Large intestine (tissue), 3 donors: ENCODE results near the gene WLS. TPM values are rescaled to one million over a fixed set of nuclear protein-coding genes. Genes with fewer than 3 reads are reported as not detected.

Source experiments
- DNase-seq, 2 donors: peaks; one replicate each; pipeline versions ENCODE4 v3.0.0 to v3.0.0-alpha.2; 2013
- H3K27ac ChIP-seq: one replicate; pipeline ENCODE4 v1.5.1; 2013; ENCODE audit warnings: low read length
- H3K27me3 ChIP-seq: 2 replicates; pipeline ENCODE4 v1.6.1; 2013; ENCODE audit warnings: low read length; ENCODE audit not compliant: control insufficient read depth, insufficient read depth
- H3K36me3 ChIP-seq: 2 replicates; pipeline ENCODE4 v1.6.1; 2013; ENCODE audit warnings: low read length; ENCODE audit not compliant: control insufficient read depth, insufficient read depth
- H3K4me1 ChIP-seq: one replicate; pipeline ENCODE4 v1.6.1; 2013; ENCODE audit warnings: low read length; ENCODE audit not compliant: control insufficient read depth, insufficient read depth
- H3K4me3 ChIP-seq: one replicate; pipeline ENCODE4 v1.5.1; 2013; ENCODE audit warnings: low read length
- H3K9me3 ChIP-seq: one replicate; pipeline ENCODE4 v1.6.1; 2013; ENCODE audit warnings: mild to moderate bottlenecking, low read depth, low read length, moderate library complexity; ENCODE audit not compliant: control insufficient read depth
- WGBS: methylation state at CpG from one replicate; pipeline ENCODE4 v1.1.5; 2013; ENCODE audit warnings: low lambda C conversion rate; ENCODE audit not compliant: insufficient coverage; 5-methylcytosine and 5-hydroxymethylcytosine counted together
- polyA plus RNA-seq: library from polyadenylated mRNA; unstranded; fragments of 120-200 nt; gene quantifications from one replicate; pipeline ENCODE4 v1.2.1, GENCODE V29; 2013

Gene WLS
- polyA plus RNA-seq, 1 donor, result 63.3 TPM

DNA sequence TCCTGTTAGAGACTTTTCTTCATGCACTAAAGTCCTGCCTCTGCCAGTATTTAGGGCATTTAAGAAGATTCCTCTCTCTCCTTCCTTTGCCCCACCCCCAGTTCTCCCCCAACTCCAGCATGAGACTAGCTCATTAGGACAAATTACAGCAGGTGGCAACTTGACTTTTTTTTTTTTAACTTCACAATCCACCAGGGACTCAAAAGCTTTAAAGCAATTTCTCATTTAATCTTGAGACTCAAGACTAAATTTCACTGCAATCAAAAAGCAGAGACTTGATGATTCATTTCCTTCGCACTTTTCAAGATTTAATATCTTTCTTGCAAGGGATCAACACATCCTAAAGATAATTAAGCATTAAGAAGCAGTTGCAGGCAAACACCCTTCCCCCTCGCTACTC, 74.9 kb downstream of the WLS start:
- DNase-seq, result no peak
- Histone ChIP-seq H3K36me3 (peaks cover 21% of the 10 kb centered on the region), H3K4me1 (no peaks in the 10 kb centered on the region), H3K27me3 (no peaks in the 10 kb centered on the region), H3K9me3 (no peaks in the 10 kb centered on the region), H3K4me3 (no peak overlapping the region), H3K27ac (no peak overlapping the region)
- WGBS, result 80% methylated on average over 1 of the region's 2 CpGs

DNA sequence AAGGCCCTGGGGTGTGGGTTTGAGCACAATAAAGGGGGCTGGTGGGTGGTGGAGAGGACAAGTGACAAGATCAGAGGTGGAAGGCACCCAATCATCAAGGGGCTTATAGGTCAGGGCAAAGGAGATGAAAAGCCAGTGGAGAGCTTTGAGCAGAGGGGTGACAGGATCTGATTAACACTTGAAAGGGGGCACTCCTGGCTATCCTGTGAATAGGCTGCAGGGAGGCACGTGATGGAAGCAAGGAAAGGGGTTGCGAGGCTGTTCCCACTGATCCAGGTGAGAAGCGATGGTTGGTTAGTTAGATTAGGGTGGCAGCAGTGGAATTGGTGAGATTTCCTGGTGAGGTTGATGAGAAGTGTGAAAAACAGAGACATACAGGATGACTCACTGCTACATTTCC, 80.6 kb downstream of the WLS start:
- WGBS, result no CpG with 5 or more reads among the region's 3 CpGs

DNA sequence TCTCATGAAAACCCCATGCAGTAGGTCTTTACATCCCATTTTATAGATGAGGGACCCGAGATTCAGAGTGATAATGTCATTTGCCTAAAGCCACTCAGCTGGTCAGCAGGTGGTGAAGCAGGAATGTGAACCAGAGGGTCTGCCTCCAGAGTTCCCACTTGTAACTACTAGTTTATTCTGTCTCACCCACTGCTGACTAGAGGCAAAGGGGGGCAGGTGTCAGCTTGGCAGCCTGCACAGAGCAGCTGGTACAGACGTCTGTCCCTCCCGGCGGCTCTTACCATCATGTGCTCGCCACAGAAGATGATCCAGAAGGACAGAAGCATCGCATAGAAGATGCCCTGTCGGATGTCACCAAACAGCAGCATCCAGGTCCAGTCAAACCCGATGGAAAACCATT, 82.4 kb downstream of the WLS start:
- Histone ChIP-seq H3K27ac (no peak overlapping the region), H3K9me3 (no peaks in the 10 kb centered on the region), H3K36me3 (peaks cover 70% of the 10 kb centered on the region), H3K27me3 (no peaks in the 10 kb centered on the region), H3K4me1 (no peaks in the 10 kb centered on the region), H3K4me3 (no peak overlapping the region)
- no CpG with 5 or more reads among the region's 8 CpGs for WGBS
- no peak for DNase-seq

More for the DNA sequence above, 80.6 kb downstream of the WLS start:
- H3K27ac ChIP-seq, result no peak overlapping the region
- H3K36me3 ChIP-seq, result peaks cover 65% of the 10 kb centered on the region
- H3K9me3 ChIP-seq, result no peaks in the 10 kb centered on the region
- H3K27me3 ChIP-seq, result no peaks in the 10 kb centered on the region
- H3K4me1 ChIP-seq, result no peaks in the 10 kb centered on the region
- no peak overlapping the region for H3K4me3 ChIP-seq
- no peak for DNase-seq

DNA sequence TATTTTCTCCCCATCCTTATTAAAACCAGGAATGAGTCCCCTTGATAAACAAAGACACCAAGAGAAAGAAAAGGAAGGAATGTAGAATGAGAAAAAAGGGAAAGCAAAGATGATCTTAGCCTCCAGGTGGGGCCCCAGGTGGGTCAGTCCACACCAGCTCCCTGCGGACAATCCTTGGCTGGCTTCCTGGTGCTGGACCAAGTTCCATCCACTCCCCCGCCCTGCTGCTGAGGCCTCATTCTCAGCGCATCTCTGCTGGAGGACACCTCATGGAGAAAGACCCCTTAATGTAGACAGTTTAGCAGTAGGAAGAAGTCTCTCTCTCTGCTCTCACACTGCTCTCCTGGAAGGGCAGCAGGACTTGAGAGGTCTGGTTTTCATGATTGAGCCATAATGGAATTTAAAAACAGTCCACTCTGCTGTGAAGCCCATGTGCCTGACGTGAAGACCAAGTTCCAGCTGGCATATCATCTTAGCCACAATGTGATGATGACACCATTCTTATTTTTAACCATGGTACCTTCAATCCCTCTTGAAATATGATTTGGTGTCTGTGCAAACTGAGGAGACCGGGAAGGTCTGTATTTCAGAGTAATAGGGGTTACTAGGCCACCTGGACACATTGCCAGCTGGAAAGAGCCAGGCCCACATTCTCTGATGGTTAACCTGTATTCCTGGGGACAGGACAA, 83.1 kb downstream of the WLS start:
- H3K27me3 ChIP-seq, result no peaks in the 10 kb centered on the region
- no peak for DNase-seq

DNA sequence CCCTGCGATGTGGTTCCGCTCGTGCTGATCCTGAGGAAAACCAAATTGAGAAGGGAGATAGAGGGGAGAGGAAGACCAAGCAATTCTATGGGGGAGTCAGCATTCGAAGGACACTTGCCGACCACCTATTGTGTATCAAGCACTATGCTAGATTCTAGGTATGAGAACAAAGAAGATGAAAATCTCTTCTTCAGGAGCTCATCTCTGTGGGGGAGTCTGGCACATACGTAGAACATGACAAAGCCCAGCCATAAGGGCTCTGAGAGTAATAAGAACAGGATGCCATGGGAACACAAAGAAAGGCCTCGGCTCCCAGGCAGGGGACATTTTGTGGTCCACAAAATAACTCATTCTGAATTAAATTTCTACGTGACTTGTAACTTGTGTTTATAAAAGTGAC, 83.7 kb downstream of the WLS start:
- Histone ChIP-seq H3K27me3 (no peaks in the 10 kb centered on the region), H3K27ac (no peak overlapping the region), H3K9me3 (no peaks in the 10 kb centered on the region), H3K4me3 (no peak overlapping the region), H3K4me1 (no peaks in the 10 kb centered on the region), H3K36me3 (peaks cover 70% of the 10 kb centered on the region)
- WGBS, result 100% methylated on average over 1 of the region's 8 CpGs
- no peak for DNase-seq

More for the DNA sequence above, 83.1 kb downstream of the WLS start:
- H3K4me3 ChIP-seq, result no peak overlapping the region
- WGBS, result no CpG with 5 or more reads among the region's 5 CpGs
- no peaks in the 10 kb centered on the region for H3K4me1 ChIP-seq
- H3K27ac ChIP-seq, result no peak overlapping the region
- H3K36me3 ChIP-seq, result peaks cover 71% of the 10 kb centered on the region
- H3K9me3 ChIP-seq, result no peaks in the 10 kb centered on the region

DNA sequence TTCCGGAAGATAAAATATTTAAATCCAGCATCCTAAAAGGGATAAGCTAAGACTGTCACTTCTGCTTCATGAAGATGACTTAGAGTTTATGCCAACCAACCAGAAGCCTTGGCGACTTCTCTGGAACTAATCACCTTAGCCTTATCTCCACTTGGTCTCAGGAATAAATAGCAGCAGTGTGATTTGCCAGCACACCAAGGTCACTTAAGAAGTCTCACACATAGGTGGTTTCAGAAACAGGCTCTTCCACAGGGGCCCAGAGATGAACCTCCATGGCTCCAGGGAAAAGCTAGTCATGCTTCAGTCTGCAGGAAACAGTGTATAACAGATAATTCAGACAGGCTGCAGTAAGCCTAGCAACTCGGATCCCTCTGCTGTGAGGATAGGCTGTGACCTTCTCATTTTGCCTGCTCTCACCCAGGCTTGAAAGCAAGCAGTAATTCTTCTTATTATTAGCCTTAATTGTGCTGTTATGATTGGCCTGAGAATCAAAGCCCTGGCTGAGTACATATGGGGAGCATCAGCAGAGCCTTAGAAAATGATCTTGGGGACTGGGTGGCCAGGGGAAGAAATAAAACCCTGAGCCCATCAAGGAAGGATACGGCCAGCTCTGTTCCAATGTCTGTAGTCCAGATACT, 84.7 kb downstream of the WLS start:
- DNase-seq, result no peak
- H3K27ac ChIP-seq, result no peak overlapping the region
- no peaks in the 10 kb centered on the region for H3K9me3 ChIP-seq
- peaks cover 60% of the 10 kb centered on the region for H3K36me3 ChIP-seq
- no CpG with 5 or more reads among the region's 4 CpGs for WGBS
- H3K4me1 ChIP-seq, result no peaks in the 10 kb centered on the region
- H3K4me3 ChIP-seq, result no peak overlapping the region
- H3K27me3 ChIP-seq, result no peaks in the 10 kb centered on the region

DNA sequence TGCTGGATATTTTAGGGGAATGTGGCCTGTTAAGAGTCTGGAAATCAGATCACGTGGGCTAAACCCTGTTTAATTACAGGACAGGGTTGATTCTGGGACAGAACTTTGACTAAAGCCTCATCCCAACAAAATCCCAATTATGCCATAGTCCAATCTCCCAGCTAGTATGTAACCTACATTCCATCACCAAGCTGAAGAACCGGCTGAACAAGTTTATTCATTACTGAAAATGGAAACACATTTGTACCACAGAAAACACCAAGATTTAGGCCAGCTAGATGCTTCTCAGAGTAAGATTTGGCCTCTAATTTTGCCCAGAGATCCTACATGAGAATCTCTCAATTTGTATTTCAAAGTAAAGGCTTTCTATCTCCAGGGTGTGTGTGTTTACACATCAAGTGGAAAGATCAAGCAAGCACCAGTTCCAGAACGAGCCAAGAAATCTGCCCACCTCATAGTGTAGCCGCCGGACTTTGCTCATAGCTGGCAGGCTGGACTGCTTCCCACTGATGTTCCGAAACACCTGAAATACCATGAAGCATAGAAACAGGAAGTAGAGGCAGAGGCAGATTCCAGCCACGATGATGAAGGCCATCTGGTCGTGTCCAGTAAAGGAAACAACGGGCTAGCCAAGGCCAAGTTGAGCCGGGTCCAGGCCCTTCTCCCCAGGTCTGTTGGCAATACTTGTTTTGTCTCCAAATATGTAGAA, 86.8 kb downstream of the WLS start:
- H3K9me3 ChIP-seq, result no peaks in the 10 kb centered on the region
- peak in 1 of 2 donors; percentile 31 for DNase-seq
- peaks cover 53% of the 10 kb centered on the region for H3K36me3 ChIP-seq
- no peaks in the 10 kb centered on the region for H3K27me3 ChIP-seq
- no CpG with 5 or more reads among the region's 10 CpGs for WGBS
- peak overlapping the region; percentile 10 for H3K27ac ChIP-seq
- H3K4me3 ChIP-seq, result no peak overlapping the region
- peaks cover 5% of the 10 kb centered on the region for H3K4me1 ChIP-seq

DNA sequence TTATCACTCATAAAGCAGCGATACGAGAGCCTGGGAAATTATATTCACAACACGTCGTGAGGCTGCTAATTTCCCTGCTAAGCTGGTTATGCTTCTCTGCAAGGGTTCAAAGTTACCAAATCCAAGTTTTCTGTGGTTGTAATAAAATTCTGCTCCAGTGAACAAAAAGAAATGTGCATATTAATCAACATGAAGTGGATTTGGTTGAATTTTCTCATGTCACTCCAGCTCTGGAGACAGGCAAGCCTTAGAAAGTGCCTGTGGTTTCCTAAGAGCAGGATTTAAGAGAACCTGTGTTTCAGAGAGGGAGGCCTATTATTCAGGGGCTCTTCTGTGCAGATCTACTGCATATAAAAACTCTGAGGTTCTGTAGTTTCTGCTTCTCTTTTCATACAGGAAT, 87.5 kb downstream of the WLS start:
- WGBS, result no CpG with 5 or more reads among the region's 4 CpGs
- peaks cover 6% of the 10 kb centered on the region for H3K4me1 ChIP-seq

DNA sequence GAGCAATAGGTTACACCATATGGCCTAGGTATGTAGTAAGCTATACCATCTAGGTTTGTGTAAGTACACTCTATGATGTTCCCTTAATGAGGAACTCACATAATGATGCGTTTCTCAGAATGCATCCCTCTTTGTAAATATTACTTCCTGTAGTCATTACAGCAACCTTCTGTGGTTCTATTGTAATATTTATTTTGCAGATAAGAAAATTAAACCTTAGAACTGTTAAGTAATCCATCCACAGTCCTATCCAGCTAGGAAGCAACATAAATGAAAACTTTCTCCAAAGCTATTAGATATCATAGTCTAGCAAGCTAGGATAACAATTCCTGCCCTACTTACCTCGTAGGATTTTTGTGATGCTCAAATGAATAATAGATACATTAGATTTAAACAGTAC, 88.7 kb downstream of the WLS start:
- no CpG with 5 or more reads among the region's 2 CpGs for WGBS

More for the DNA sequence above, 87.5 kb downstream of the WLS start:
- Histone ChIP-seq H3K9me3 (no peaks in the 10 kb centered on the region), H3K27me3 (no peaks in the 10 kb centered on the region), H3K36me3 (peaks cover 49% of the 10 kb centered on the region), H3K4me3 (no peak overlapping the region), H3K27ac (no peak overlapping the region)
- DNase-seq, result no peak

DNA sequence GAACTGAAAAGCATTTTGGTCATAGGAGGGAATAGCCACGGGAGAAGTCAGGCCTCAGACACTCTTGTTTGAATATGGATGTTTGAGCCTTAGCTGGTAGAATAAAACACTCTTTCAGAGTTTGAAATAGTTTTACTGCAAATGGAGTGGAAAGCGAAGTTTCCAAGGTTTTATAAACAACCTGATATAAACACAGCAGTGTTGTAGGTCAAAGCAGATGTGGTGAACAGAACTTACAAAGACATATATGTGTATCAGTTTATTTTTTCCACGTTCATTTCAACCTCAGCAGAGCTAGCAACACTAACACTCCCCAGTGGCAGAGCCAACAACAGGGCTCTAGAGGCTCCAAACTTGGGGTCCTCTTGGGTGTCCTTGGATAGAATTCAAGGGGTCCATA, 89.9 kb downstream of the WLS start:
- H3K27me3 ChIP-seq, result no peaks in the 10 kb centered on the region
- H3K9me3 ChIP-seq, result no peaks in the 10 kb centered on the region
- peaks cover 6% of the 10 kb centered on the region for H3K4me1 ChIP-seq
- H3K27ac ChIP-seq, result peak overlapping the region; percentile 25
- peaks cover 34% of the 10 kb centered on the region for H3K36me3 ChIP-seq
- H3K4me3 ChIP-seq, result no peak overlapping the region
- no CpG with 5 or more reads among the region's 3 CpGs for WGBS
- no peak for DNase-seq

More for the DNA sequence above, 88.7 kb downstream of the WLS start:
- no peaks in the 10 kb centered on the region for H3K9me3 ChIP-seq
- H3K27me3 ChIP-seq, result no peaks in the 10 kb centered on the region
- peaks cover 40% of the 10 kb centered on the region for H3K36me3 ChIP-seq
- DNase-seq, result no peak
- peaks cover 6% of the 10 kb centered on the region for H3K4me1 ChIP-seq
- no peak overlapping the region for H3K27ac ChIP-seq
- H3K4me3 ChIP-seq, result no peak overlapping the region
